GM19468 (cell line): ENCODE data around the gene HHAT.

Source experiments
- ATAC-seq: cut with Tn5 transposase; IDR thresholded peaks from one replicate; pipeline ENCODE4 v1.9.1; 2021; ENCODE audit warnings: mild to moderate bottlenecking, moderate library complexity, moderate number of reproducible peaks; ENCODE audit not compliant: unreplicated experiment; ENCODE audit errors: extremely low read depth

The HHAT gene

GRCh38 chr1:210475806-210476205, 147.1 kb downstream of the HHAT start:
- no peak for ATAC-seq

- ATAC-seq: no peak
These were observed 148.0 kb downstream of the HHAT start for GRCh38 chr1:210476730-210477129.

DNA sequence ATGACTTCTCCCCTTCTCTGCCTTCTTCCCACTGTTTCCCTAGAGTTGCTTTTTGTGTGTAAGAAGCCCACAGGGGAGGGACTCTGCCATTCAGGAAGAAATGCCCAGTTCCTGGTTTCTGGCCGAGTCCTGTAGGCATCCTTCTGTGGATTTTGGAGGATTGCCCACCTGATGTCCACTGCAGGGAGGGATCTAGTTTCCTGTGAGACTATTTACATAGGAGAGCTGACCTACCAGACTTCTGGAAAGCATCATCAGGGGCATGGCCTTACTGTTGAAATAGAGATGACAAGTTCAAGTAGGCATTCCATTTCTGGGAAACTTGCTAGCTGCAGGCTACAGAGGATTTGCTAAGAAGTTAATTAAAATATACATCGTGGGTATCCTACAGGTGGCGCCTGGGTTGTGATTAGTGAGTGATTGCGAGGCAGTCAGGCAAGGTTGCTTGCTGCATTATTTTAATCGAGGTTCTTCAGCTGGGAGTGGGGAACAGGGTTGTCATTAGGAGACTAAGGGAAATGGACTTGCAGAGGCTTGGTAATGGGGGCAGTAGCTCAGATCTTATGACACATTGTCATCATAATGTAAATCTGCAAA, 148.7 kb downstream of the HHAT start:
- no peak for ATAC-seq

- ATAC-seq: no peak
These were observed 150.1 kb downstream of the HHAT start for GRCh38 chr1:210478820-210479219.

- ATAC-seq: no peak
These were observed 153.8 kb downstream of the HHAT start for GRCh38 chr1:210482491-210482890.

DNA sequence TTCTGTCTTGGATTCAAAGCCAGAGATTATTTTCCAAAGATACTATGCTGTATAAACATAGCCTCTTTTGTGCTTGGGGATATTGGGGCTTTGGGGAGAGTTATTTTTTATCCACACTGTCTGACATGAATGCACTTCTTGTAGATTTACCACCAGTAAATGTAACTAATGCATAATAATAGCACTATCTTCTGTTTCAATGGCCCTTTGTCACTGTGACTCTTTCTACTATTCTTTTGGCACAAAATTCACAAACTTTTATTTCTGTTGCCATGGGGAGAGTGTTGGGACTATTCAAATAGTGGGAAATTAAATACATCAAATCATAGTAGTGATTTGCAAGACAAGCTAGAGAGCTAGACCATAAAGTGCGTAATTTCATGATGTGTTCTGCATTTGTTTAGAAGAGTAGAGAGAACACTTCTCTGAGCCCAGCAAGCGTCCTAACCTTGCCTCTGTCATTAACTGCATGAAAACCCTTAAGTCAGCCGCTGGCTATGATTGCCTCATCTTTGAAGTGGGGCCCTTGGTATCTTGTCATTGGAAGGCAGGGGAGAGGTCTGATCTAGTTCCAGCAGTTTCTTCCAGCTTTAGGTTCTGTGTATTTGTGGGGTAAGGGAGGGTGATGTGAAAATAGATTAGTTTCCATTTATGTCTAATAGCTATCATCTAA, 154.4 kb downstream of the HHAT start:
- ATAC-seq: no peak

- ATAC-seq: no peak
These were observed 155.1 kb downstream of the HHAT start for GRCh38 chr1:210483821-210484220.

GRCh38 chr1:210487021-210487420, 158.3 kb downstream of the HHAT start:
- ATAC-seq: no peak

DNA sequence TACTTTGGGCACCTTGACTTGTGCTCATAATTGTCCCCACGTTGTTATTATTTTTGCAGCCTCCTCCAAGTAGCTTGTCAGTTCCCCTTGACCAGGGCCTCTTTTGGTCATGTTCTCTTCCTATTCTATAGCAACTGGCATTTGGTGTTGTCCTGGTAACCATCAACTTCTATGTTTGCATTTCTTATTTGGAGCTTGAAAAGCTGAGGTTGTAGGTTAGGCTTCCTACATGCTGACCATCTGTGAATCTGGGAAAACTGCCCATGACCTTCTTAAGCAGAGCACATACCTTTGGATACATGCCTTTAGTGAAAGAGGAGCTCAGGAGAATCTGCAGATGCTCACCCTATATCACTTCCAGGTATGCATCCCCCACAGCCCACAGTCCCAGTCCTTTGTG, 160.8 kb downstream of the HHAT start:
- ATAC-seq: no peak

DNA sequence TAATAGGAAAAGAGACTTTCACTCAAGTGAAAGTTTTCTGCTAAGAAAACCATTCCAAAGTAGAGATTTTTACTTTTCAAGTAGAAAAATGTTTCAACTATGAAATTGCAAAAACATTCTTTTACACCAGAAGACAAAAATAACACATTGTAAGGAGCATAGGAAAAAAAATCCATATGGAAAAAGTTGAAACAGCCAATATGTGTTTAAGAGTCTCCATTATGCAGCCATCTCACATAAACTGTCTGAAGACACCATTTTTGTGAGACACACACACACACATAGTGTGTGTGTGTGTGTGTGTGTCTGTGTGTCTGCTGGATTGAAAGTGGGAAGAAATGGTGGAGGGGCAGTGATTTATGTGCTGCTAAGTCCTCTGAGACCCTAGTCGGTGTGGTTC, 162.1 kb downstream of the HHAT start:
- ATAC-seq: no peak

DNA sequence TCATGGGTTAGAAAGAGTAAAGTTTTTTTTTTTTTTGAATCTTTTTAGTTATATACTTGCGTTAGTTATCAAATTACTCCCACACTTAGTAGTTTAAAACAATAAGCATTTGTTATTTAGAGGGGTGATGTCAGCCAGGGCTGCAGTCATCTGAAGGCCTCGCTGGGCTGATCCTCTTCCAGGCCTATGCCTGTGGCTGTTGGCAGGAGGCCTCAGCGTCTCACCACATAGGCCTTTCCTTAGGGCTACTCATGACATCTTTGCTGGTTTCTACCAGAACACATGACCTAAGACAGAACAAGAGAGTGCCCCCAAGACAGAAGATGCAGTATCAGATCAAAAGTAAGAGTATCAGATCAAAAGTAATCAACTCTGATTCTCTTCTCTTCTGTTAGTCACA, 167.4 kb downstream of the HHAT start:
- no peak for ATAC-seq

DNA sequence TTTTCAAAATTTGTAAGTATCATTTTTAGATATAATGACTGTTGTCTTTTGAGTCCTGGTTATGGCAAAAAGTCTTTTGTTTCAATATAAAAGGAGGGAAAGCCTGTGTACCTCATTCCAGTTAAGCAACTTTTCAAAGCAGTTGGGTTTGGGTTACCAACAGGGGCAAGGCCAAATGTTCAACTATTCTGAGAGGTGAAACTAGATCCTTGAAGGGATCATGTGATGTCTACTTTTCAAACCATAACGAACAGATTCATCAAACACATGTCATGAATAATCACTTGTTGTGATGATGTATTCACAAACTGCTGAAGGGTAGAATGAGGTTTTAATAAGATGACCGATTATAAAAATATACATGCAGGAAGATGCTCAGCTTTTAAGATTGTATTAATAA, 171.3 kb downstream of the HHAT start:
- ATAC-seq: no peak

DNA sequence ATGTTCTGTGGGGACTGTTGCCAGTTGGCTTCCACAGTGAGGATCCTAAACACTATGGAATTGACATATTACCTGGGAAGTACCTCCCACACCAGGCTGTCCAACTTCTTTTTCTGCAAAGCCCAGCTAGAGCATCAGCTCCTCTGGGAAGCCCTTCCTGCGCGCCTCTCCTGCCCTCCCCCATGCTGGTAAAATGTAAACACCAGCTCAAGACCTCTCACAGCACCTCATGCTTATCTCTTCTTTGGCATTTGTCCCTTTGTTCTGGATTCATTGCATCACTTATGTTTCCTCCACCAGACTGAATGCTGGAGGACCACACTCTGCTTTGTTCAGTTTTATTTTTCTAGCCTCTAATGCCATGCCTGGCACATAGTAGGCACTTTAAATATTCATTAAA, 172.1 kb downstream of the HHAT start:
- no peak for ATAC-seq

DNA sequence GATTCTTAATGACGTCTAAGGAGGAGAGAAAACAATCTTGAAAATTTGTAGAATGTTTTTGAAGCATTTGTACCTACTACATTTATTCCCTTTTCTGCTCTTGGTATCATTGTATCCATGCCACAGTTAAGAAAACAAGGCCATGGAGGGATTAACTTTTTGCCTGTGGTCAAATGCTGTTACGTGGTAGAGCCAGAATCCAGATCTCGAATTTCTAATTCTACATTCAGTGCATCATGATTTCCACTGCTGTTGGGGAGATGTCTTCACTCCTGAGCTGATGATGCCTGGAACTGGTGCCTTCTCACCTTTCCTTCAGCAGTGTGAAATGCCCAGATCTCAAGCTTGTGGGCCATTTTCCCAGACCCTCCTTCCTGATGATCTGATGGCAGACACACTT, 175.6 kb downstream of the HHAT start:
- no peak for ATAC-seq

DNA sequence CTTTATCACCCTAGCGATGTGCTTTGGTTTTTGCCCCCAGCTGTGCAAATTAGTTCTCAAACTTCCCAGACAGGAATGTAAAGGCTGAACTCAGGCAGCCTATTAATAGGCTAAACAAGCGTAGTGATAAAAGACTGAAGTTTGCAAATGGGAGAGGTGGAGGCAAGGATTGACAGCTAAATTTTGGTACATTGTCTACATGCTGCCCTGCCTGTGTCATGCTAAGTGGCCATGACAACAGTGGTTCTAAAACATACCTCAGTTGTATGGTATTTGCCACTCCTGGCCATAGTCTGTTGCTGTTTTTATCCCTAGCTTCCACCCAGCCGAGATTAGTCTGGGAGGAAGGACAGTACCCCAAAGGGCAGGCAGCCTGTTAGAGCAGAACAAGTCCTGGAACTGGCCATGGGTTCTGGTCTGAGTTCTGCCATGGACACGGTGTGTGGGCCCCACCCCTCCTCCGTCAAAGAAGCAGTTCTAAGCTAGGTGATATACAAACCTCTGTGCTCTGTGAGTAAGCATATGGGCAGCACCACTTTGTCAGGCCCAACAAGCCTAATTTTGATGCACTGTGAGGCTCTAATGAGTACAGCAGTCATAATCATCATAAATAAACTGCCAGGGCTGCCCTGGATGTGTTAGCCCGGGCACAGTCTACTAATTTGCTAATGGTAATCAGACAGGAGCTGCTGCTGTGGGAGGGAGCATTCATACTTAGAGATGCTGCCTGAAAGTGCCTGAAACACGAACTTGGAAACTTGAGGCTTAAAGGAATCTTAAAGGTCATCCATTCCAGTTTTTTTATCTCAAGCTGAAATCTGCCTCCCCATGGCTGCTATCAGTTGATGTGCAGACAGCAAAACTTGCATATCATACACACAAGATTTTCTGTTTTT, 177.1 kb downstream of the HHAT start:
- ATAC-seq: no peak

DNA sequence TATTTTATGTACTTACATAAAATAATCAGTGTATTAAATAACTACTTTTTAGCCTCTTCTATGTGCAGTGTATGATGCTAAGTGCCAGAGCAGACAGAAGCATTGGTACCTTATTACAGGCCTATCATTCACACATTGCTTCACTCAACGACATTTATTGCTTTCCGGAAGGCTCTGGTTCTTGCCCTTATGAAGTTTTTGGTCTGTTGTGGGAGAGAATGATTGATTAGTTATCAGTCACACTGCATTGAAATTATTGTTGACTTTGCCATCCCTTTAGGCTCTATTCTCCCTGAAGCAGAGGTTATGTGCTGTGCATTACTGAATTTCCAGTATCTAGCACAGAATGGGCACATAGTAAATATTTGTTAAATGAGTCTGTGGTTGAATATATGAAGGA, 178.0 kb downstream of the HHAT start:
- no peak for ATAC-seq

- ATAC-seq: no peak
These were observed 187.5 kb downstream of the HHAT start for GRCh38 chr1:210516092-210516656.

DNA sequence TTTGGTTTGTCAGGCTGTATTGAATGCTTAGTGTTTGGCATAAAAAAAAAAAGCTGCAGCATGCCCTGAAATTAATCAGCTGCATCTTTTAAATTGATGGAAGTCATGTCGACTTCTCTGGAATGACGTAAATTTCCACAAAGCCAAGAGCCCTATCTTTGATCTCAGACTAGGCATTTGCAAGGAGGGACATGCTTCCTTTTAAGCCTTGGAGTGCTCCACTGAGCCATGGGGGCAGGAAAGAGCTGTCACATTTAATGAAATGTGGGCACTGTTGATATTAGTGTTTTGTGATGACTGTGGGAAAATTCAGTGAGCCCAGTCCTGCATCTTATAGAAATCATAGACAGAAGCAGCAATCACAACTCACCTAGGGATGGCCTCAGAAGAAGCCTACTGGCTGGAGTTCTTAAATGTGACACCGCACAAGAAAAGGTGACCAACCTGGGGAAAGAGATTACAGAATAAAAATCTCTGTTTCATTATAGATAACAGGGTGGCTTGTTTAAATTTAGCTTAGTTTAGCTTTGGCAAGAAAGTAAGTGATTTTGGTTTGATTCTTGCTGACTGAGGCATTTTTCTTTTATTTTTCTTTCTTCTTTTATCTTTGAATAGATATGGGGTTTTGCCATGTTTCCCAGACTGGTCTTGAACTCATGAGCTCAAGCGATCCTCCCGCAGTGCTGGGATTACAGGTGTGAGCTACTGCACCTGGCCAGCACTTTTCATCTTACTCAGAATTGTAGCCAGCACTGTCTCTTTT, 188.2 kb downstream of the HHAT start:
- no peak for ATAC-seq

DNA sequence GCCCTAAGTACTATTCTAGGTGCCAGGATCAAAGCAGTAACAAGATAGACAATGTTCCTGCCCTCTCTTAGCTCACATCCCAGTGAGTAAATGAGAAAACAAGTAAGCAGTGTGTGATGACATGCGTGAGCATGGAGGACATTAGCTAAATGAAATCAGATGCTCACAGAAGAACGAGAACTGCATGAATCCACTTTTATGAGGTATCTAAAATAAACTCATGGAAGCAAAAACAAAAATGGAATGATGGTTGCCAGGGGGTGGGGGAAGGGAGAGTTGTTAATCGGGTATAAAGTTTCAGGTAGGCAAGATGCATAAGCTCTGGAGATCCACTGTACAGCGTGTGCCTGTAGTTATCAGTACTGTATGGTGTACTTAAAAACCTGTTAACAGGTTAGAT, 195.1 kb downstream of the HHAT start:
- no peak for ATAC-seq

GRCh38 chr1:210525716-210526454, 197.2 kb downstream of the HHAT start:
- ATAC-seq: no peak
